Daoy (cell line): ENCODE results near the gene C19orf33. TPM values are rescaled to one million over a fixed set of nuclear protein-coding genes. Genes with fewer than 3 reads are reported as not detected.
"Not testable (repeated sequence)": the region's sequence is repeated elsewhere in the genome, so short reads cannot be mapped to it uniquely, and the experiment has no call there.

Experiments
- DNase-seq: peaks from one replicate; pipeline ENCODE4 v3.0.0-alpha.2; 2015; ENCODE audit warnings: low read depth
- total RNA-seq: library from RNA; depleted of rRNA; stranded (reverse); fragments of >200 nt; shearing (Covaris generic); gene quantifications from 2 replicates; pipeline ENCODE4 v1.2.3, GENCODE V29; 2014; rRNA removed

The C19orf33 gene
- total RNA-seq, result 2.7 TPM in 1 of 2 replicates, not detected in the other

DNA sequence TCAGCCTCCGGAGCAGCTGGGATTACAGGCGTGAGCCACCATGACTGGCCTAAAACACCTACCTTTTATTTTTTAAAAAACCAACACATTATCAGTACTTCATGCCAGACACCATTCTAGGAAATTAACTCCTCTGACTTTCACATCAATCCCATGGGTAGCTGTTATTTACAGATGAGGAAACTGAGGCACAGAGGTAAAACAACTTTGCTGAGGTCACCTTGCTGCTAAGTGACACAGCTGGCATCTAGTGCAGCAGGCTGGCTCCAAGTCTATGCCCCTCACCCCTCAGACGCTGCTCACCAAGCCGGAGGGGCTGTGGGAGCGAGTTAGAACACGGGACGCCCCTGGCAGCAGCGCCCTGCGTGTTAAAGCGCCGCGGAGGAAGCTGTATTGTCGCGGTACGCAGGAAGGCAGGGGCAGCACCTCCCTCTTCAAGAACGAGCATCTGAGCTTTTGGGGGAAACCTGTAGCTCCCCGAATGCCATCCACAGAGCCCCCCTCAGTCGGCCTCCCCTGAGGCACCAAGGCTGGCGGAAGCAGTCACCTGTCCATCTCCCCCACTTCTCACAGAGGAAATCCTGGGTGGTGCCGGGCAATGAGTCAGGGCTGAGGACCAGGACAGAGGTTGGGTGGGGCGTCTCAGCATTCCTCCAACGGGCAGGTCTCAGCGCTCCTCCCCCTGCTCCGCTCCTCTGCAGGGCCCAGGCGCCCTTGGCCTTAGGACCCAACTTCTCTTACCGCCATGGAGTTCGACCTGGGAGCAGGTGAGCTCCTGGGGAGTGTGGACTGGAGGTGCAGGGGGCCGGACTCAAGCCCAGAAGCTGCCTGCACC, at the start of gene C19orf33:
Gene C19orf33 (plus strand): TSS at position 735 of the 835 bp plus-strand sequence. CDS start 11 bp downstream, at position 746.
- DNase-seq, result peak; percentile 53

DNA sequence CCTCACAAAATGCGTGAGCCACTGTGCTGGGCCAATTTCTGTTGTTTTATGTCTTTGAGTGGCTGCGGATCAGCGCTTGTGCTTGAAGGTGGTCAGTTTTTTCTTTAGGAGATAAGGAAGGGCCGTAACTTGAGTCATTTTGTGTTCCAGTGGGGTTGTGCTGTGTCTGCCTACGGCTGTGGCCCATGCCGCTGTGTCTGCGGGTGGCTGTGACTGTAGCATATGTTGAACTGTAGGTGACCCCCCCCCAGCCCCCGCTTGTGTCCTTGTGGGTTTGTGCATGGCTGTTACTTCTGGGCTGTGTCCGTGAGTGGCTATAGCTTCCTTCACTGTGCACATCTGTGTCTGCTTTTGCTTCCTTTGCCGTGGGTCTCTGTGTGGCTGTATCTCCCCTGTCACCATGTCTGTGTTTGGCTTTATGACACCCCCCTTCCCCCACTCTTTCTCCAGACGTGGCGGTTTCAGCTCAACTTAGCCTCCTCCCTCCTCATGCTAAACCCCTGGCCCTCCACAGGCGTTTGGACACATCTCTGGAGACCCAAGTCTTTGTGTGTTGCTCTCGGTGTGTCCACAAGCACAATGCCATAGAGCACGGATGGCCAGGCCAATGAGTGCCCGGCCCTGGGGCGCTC, 48.6 kb upstream of the C19orf33 start:
- no peak for DNase-seq

DNA sequence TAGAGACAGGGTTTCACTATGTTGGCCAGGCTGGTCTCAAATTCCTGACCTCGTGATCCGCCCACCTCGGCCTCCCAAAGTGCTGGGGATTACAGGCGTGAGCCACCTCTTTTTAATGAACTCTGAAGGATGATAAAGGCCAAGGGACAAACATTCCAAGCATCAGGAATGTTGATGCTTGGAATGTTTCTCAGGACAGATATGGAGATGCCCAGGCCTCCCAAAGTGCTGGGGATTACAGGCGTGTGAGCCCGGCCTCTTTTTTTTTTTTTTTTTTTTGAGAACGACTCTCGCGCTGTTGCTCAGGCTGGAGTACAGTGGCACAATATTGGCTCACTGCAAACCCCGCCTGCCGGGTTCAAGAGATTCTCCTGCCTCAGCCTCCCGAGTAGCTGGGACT, 42.1 kb upstream of the C19orf33 start:
- not testable (repeated sequence) for DNase-seq

DNA sequence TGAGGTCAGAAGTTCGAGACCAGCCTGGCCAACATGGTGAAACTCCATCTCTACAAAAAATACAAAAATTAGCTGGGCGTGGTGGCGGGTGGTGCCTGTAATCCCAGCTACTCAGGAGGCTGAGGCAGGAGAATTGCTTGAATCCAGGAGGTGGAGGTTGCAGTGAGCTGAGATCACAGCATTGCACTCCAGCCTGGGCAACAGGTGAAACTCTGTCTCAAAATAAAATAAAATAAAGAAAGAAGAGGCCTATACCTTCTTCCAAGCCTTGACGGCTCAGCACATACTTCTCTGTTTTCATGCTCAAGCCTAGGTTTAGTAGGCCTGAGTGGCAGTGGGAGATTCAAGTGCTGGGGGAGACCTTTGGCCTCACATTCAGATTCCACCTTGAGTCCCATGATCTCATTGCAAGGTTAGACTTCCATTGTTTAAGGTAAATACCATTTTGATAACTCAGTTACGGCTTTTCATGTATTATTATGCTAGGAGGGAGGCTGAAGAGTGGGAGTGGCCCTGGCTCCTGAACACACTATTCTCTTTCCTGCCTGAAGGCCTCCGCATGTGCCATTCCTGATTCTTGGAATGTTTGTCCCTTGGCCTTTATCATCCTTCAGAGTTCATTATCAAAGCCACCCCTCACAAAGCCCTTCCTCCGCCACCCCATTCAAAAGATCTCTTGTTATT, 41.3 kb upstream of the C19orf33 start:
- no peak for DNase-seq

DNA sequence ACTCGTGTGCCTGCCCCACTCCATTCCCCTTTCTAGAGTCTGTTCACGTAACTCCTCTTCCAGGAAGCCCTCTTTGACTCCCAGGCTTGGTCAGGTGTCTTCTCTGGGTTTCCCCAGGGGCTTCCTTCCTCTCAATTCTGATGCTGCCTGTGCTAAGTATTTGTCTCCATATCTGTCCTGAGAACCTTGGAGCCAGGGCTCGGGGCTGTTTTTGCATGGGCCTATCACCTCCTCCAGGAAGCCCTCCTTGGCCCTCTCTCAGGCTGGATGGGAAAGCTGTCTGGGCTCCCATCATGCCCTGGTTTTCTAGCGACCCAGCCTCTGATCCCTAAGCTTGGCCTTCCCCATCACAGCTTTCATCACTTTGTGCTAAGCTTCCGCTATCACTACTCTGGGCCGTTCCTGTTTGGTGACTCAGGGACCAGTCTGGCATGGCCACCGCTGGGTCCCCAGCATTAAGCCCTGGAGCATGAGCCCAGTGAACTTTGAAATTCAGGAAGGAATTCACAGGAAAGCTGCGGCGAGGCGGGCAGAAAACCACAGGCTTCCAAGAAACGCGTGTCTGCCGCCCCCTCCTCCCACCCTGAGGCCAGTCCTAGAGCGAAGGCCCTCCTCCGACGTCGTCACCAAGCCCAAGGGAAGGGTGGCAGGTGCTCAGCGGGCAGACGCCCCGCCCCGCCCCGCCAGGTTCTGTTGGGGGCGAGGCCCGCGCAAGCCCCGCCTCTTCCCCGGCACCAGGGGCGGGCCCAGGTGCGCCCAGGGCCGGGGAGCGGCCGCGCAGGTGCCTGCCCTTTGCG, 40.2 kb upstream of the C19orf33 start:
- peak; percentile 66 for DNase-seq

DNA sequence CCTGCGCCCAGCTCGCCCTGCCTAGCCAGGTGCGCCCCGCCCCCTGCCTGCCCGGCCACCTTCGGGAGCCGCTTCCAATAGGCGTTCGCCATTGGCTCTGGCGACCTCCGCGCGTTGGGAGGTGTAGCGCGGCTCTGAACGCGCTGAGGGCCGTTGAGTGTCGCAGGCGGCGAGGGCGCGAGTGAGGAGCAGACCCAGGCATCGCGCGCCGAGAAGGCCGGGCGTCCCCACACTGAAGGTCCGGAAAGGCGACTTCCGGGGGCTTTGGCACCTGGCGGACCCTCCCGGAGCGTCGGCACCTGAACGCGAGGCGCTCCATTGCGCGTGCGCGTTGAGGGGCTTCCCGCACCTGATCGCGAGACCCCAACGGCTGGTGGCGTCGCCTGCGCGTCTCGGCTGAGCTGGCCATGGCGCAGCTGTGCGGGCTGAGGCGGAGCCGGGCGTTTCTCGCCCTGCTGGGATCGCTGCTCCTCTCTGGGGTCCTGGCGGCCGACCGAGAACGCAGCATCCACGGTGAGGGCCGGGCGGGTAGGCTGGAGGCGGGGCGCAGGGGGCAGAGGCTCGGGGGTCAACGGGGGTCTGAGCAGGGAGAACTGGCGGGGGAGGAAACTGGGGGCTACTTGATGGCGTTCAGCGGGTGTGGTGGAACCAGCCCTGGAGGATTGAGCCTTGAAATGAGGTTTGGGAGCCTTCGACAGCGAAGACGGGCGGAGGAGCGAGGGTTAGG, 39.4 kb upstream of the C19orf33 start, which contains the start of gene SPINT2:
Gene SPINT2 (plus strand): TSS at position 88 of the 727 bp plus-strand sequence. CDS start 320 bp downstream, at position 408.
- DNase-seq, result no peak

DNA sequence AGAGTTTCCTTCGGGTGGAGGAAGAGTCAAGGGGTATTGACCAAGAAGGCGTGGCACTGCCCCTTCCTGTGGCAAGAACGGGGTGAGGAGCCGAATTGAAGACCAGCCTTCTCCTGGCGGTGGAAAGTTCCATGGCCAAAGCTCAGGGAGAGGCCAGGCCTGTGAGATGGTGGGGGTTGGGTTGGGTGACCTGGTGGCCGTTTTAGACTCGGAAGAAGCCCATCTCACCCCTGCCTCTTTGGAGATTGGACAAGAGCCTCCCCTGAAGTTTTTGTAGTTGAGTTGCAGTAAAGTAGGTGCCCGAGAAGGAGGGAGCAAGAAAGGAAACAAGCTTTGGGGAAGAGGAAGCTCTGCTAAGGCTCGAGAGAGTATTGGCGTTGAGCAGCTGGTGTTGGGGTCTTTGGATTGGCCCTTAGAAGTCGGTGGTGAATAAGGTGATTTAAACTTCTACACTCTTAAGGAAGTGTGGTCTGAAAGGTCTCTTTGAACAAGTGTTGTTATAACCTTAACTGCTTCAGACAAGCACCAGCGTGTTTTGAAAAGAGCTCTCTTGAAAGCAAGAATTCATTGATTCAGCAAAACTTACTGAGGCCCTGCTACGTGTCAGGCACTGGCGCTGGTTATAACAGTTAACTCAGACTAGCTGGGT, 38.7 kb upstream of the C19orf33 start:
- DNase-seq, result no peak

DNA sequence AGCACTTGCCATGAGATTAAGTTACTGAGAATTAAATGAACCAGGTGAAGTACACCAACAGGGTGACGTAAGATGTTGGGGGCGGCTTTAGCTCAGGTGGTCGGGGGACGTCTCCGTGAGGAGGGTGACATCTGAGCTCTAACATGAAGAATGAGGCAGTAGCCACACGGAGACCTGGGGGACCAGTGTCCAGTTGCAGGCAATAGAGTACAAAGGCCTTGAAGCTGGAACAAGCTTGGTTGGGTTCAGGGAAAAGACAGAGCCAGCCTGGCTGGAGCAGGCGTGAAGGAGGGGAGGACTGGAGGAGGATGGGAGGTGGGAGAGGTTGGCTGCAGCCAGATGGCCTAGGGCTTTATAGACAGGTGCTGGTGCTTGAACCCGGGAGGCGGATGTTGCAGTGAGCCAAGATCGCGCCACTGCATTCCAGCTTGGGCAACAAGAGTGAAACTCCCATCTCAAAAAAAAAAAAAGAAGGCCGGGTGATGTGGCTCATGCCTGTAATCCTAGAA, 38.1 kb upstream of the C19orf33 start:
- no peak for DNase-seq

DNA sequence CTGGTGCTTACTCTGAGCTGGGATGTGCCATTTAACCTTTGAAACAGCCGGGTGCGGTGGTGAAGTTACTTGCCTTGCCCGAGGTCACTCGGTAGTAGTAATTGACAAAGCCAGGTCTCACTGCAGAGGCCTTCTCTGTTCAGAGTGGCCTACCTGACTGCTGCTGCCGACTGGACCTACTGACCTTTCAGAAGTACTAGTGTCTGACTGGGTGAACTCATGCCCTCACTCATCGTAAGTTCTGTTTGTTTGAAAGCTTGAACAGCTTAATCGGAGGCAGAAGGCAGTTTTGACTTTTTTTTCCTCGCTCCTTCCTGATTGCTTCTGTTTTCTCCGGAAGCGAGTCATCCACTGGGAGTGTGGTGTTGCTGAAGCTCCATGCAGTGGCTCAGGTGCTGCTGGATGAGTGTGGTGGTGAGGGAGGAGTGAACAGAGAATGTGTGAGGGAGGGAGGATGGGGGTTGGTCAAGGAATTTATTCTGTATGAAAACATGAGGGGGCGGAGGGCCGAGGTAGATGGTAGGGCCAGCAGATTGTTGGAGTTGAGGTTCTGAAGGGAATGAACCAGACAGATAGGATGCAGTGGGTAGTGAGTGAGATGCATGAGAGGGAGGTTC, 37.0 kb upstream of the C19orf33 start:
- peak; percentile 72 for DNase-seq

DNA sequence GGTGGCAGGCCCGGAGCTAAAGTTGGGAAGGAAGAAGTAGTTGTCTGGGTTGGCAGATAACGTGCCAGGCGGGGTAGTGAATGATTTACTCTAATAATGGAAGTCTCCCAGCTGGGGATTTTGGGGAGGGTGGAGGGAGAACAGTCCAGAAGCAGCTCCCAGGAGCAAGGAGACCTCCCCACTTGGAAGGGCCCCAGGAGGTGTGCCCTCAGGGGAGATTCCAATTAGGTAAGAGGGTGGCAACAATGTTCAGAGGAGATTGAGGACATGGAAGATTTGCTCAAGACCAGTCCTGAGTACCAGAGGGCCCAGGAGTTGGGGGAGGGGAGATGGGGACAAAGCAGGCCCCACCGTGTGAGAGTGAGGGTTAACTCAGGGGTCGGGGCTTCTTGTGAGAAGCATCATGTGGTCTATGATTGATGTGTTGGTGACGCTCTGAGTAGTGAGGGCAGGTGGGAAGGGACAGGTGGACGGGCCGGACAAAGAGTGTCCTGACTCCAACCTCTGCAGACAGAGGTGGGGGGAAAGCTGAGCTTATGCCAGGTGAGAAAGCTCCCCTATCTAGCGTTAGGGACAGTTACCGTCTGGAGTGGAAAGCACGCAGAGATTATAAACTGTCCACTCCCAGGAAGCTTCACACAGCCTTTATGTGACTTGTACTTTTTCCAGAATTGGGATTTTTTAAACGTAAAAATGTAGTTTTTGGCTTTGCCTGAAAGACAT, 36.1 kb upstream of the C19orf33 start:
- DNase-seq, result no peak

DNA sequence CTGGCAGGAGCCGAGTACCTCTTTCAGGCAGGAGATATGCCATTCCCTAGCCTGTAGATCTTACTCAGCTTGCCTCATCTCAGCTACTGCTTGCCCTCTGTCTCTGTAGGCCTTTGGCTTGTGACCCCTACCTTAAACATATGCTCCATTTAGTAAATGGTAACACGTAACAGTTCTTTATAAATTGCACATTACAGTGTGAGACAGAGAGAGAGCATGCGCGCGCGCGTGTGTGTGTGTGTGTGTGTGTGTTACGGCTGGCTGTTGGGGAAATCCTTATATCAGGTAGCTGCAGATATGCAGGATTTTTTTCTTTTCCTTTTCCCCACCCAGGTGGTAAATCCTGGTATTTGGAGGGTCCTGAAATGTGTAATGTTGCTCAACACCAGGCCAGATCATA, 35.5 kb upstream of the C19orf33 start:
- DNase-seq, result no peak

DNA sequence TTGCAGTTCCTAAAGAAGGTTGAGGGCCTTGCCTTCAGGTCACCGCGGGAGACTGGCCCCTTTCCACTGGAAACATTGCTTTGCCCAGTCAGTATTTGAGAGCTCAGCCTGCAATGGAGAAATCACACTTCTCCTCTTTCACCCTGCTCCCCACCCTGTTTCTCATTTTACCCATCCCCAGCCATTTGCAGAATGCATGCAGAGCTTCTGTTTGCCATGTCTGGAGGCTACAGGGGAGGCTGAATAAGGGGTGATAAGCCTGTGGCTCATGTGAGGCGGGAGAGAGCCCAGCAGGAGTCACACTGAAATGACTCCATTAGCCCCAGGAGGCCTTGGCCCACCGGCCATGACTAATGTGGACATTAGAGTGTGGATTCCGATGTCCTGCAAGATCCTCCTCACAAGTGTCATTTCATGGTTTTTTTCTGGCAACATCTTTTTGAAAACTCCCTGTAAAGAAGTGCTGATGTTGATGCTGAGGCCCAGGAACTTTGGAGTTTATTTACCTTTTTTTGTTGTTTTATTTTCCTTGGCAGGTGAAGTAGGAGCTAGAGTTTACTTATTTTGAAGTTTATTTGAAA, 33.4 kb upstream of the C19orf33 start:
- DNase-seq, result peak; percentile 86

DNA sequence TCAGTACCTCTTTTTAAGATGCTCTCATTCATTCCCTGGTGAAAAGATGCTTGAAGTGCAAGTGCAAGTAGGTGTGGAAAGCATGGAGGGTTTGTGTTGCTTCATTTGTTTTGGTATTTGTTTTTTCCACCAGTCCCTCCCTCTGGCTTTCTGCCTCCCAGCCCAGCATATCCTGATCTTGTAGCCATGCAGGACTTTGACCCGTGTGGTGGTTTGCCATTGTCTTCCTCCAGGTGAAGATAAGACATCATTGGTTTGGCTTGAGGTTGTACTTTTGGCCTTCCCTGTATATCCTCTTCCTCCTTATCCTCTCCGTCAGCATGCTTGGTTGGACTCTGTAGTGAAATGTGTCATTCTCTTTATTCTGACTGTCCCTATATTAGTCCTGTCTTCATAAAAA, 30.6 kb upstream of the C19orf33 start:
- no peak for DNase-seq

DNA sequence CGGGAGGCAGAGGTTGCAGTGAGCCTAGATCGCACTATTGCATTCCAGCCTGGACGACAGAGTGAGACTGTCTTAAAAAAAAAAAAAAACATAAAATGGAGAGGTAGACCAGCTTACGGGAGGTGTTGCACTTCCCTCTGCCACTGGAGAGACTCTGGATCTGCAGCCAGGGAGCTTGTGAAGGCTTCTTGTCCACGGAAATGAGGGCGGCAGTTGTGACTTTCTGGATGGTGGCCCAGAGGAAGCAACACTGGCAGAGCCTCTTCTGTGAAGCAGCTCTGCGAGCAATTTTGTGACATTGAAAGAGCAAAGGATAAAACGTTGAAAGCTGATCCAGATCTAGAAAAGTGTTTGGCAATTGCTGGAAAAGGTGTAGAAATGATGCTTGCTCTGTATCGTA, 29.3 kb upstream of the C19orf33 start:
- no peak for DNase-seq

DNA sequence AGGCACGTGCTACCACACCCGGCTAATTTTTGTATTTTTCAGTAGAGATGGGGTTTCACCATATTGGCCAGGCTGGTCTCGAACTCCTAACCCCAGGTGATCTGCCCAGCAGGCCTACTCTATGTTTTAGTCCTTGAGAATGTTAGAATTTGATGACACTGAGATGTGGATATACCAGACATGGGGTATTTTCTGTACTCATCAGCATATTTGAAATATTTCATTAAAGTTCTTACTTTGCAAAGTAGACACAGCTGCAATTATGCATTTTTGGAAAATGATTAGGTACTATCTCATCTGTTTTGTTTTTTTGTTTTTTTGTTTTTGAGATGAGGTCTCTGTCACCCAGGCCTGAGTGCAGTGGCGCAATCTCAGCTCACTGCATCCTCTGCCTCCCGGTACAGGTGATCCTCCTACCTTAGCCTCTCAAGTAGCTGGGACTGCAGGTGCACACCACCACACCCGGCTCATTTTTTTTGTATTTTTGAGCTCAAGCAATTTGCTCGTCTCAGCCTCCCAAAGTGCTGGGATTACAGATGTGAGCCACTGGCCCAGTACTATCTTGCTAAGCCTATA, 27.0 kb upstream of the C19orf33 start:
- no peak for DNase-seq

DNA sequence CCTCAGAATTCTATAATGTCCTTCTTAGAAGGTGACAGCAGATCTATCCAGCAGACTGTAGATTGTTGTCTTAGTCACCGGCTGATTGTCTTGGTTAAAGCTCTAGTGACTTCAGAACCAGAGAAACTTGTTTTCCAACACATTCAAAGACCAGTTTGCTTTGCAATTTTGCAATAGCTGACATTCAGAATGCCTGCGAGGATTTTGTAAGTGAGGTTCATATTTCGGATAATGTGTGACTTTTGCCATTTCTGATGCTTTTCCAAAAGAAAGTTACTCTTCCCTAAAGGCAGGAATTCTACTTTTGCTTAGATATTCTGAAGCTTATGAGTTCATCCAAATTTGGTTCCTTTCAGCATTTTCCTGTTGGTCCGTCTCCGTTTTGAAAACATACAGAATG, 26.5 kb upstream of the C19orf33 start:
- no peak for DNase-seq

DNA sequence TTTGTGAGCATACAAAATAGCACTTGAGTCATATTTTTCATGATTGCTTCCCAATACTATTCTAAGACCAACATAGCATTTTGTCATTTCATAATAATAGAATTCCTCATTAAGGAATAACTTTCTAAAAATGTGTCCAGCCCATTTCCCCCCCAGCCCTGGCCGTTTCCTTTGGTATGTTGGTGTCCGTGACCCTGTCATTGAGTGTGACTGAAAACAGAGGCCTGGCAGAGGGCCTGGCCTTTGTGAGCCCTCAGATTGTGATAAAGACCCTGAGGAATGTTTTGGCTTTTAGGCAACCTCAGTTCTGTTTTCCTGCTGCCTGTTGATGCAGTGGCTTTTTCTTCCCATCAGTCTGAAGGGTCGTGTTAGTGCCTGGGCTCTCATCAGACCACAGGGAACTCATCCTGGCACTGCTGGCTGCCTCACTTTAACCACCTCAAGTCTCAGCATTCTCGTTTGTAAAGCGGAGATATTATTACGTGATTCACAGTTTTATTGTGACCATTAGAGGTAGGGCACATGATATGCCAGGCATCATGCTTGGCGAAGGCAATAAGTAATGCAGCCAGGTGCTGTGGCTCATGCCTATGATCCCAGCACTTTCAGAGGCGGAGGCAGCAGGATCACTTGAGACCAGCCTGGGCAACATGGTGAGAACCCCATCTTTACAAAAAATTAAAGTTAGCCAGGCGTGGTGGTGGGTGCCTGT, 25.9 kb upstream of the C19orf33 start:
- DNase-seq, result no peak

DNA sequence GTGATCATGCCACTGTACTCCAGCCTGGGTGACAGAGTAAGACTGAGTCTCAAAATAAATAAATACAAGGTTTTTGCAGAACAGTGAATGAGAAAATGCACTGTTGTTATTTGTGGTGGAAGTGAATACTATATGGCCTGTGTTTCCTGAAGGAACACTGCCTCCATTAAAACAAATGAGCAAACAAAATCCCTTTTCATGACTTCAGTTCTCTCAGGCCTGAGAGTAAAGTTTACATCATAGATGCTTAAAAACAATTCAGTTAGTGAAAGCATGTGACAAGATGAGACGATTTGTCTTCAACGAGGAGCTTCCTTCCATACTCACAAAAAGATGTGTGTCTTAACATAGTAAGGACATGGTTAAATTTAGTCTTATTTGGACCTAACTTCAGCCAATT, 25.3 kb upstream of the C19orf33 start:
- no peak for DNase-seq
